Stimulated activated CD4-positive, alpha-beta T cell treated with anti-CD3 and anti-CD28 coated beads, Interleukin-4, amount 100 ng/mL, for 24 hours (primary cell): ENCODE measurements around the gene IPO8.
"Not testable (repeated sequence)": the region's sequence is repeated elsewhere in the genome, so short reads cannot be mapped to it uniquely, and the experiment has no call there.

ENCODE experiments used
- DNase-seq: peaks from one replicate; pipeline ENCODE4 v3.0.0-alpha.2; 2020

The IPO8 gene

DNA sequence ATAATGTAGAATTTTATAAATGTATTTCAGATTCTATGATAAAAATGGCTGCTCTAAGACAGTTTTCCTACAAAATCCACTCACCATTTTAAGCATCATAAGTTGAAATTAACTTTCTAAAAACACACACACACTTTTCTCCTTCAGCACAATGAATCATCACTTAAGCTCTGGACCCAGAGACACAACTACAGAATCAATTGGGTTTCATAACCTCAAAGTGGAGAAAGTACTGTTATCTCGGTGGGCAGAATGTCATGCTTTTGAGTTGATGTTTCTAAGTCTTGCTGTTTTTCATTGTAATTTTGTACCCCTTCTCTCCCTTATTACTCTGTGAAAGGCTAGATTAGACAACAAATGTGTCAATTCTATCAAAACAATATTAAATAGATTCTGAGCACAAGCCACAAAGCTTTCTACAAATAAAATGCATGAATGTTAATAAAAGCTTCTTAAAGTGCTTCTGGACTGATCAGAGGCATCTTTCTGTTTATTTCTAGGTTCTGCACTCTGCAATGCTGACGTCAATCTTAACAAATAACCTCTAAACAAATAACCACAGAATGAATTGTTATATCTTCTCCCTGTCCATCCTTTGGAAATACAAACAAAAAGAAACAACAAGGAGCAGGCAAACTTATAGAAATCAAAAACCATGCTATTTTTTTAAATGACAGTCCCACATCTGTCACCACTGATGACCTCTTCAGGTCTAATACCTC, 8.2 kb downstream of the IPO8 start:
- DNase-seq = no peak

DNA sequence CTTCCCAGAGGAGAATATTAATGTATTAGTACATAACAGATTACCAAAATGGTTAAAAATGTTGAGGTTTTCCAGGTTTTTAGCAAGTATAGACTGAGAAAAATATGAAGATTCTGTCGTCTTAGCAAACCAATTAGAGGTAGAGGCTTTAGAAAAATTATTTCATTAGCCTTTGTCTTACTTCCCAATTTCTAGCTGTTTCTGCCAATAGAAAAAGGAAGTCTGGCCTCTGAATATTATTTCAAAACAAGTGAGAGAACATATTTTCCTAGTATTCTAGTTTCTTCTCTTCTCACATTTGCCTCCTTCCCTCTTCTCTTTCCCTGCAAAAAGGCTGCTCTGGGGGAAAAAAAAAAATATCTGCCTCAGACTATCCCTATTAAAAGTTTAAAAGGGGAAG, 16.4 kb downstream of the IPO8 start:
- DNase-seq = no peak

DNA sequence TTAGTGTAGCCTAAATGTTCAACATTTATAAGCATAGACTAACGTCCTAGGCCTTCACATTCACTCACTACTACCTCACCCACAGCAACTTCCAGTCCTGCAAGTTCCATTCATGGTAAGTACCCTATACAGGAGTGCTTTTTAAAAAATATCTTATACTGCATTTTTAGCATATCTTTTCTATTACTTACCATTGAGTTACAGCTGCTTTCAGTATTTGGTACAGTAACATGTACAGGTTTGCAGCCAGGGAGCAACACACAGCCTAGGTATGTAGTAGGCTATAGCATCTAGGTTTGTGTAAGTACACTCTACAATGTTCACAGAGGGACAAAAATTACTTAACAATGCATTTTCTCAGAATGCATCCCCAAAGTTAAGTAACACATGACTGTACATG, 17.4 kb downstream of the IPO8 start:
- no peak for DNase-seq

DNA sequence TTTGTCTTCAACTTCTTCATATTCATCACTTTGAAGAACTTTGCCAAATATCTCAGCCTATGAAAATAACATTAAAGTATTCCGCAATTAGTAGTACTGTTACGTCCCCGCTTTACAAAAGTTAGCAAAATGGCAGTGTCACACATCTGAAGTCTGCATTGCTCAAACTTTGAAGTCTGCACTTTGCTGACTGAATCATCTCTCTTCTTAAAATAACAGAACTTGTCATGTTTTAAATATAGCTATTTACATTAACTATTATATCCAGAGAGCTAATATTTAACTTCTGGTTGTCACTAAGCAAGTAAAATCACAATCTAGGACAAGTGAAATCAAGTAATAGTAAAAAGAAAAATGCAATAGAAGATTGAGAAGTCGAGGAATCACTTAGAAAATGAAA, 34.5 kb downstream of the IPO8 start:
- no peak for DNase-seq

DNA sequence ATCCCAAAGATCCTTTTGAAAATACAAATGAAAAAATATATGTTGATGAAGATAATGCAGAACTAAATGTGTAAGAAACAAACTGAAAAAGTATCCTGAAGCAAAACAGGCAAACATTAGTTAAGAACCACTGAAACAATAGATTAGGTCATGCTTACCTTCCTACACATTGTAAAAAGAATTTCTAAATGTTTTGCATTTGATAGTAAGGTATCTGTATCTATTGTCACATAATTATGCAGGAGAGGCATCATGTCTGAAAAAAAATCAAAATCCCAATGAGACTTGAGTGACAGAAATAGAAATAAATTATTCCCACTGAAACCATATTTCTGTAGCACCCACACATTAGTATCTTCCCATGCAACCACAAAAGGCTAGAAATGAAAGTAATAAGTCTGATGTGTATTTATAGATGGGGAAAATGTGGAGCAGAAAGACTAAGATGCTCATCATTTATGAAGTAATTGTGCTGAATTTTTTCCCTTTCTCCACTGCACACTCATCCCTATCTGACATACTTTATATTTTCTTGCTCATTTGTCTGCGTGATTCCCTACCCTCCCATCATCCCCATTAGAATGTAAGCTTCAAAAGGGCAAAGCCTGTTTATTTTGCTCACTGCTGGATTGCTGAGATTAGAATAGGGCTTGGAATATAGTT, 43.5 kb downstream of the IPO8 start:
- no peak for DNase-seq

DNA sequence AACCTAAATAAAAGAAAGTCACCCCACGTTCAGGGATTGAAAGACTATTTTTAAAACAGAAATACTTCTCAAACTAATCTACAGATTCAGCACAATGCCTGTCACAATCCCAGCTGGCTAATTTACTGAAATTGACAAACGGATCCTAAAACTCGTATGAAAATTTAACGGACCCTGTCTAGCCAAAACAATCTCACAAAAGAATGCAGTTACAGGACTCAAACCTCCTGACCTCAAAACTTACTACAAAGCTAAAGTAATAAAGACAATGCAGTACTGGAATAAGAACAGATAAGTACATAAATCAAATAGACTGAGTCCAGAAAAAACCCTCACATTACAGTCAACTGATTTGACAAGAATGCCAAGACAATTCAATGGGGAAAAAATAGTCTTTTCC, 48.8 kb downstream of the IPO8 start:
- no peak for DNase-seq

DNA sequence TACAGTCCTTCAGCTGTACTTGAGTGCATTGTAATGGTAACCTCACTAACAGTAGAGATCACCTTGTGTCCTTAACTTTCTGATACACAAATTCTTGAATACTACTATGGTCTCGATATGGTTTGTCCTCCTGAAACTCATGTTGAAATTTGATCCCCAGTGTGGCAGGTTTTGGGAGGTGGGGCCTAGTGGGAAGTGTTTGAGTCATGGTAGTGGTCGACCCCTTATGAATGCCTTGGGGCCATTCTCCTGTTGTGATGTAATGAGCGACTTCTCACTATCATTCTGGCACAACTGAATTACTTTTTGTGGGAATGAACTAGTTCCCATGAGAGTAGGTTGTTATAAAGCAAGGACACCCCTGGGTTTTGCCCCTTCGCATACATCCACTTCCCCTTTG, 52.3 kb downstream of the IPO8 start:
- no peak for DNase-seq

DNA sequence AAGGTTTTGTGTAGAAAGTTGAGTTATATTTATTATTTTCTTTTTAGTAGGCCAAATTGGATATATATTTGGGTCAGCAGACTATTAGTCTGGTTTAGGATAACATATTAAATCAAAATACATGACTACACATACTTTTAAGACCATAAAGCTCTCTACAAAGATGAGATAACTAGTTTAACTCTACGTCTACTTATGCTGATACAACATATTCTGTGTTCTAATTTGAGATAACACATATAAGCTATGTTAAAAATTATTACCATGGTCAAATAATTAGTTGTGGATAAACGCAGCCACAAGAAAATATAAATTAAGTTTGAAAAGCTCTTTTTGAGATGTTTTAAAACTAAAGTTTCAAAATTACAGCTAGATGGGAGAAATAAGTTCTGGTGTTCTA, 55.3 kb downstream of the IPO8 start:
- DNase-seq = no peak

DNA sequence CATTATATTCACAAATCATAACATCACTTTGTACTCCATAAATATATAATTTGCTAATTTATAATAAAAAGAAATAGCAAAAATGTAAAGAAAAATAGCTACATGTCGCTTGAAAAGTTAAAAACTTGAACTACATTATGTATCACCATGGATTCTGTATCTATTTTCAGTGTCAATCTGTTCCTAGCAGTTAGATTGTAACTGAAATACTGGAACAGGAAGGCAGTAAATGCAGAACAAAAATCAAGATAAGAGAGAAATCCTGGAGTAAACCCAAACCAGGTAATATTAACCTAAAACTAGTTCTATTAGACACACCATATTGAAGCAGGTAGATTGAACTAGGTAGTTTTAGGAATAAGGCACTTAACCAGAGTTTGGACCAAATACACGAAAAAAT, 60.3 kb downstream of the IPO8 start:
- DNase-seq = no peak

DNA sequence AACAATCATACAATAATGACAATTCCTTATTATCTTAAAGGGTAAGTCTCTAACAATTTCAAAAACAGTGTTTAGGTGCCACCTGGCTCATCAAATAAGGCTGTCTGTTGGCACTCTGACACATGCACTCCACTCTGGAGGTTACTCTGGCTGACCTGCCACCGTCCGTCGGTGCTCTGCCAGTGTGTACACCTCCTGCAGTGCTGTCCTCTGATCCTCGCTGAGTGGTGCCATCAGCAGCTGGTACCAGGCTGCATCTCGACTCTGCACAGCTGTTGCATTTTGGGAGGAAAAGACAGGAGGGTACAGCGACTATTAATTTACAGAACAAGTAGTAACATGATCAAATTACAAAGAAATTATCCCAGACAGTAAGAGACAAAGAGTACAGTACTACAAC, 63.9 kb downstream of the IPO8 start:
- DNase-seq = no peak

DNA sequence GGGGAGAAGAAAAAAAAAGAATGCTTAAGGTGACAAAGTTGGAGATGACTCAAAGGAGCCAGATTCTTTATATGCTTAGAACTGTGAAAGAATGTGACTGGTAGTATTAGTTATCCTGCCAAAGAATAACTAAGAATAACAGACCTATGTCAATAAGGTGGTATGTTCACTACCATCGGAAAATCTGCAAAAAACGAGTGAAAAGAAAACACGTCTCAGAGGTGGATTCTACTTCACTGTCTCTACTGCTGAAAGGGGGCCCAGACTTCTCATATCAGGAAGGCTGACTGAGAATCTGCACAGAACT, 64.7 kb downstream of the IPO8 start:
- no peak for DNase-seq

DNA sequence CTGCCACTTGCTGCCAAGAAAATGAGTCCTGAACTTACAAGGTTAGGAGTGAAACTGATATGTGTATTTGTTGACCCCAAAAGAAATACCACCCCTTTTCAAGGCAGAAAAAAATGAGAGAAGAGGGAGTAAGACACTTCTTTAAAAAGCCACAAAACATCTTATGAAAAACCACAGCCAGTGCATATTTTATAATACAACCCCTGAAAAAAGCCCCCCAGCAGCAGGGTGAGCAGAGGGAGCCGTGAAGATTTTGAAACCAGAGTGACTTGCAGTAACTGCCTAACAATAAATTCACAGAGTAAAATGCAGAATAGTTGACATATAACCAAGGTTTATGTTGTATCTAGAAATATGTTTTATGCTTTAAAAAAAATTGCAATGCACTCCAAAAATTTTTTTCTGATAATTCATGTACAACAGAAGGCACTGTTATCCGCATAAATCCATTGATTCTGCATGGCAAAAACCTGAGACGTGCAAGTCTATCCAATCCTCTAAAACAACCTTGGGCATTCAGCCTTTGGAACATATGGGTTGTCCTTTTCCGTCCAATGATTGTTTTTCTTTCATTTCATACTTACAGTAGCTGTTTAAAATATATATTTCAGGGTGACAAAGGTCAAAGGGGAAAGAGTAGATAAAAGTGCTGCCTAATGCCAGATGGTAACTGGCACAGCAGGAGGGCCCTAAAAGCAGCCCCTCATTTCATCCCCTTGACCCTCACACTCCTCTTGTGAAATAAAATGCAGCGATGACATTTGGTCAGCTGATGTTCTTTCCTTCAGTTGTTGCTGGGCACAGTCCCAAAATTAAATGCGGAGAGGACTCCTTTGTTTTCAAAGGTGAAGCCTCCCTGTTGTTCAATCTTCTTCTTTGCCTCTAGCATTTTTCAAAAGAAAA, 65.3 kb downstream of the IPO8 start:
- no peak for DNase-seq

DNA sequence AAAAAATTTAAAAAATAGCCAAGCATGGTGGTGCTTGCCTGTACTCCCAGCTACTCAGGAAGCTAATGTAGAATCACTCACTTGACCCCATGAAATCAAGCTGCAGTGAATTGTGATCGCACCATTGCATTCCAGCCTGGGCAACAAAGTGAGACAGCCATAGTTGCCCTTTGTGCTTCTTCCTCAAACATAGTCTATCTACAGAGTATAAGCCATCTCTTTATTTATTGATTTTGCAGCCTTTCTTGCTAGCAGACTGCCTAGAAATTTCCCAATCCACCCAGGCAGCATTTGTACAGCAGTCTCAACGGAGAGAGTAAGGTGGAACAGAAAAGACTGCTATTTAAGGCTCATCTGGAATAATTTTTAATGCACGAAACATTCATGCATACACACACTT, 68.8 kb downstream of the IPO8 start:
- DNase-seq = no peak

DNA sequence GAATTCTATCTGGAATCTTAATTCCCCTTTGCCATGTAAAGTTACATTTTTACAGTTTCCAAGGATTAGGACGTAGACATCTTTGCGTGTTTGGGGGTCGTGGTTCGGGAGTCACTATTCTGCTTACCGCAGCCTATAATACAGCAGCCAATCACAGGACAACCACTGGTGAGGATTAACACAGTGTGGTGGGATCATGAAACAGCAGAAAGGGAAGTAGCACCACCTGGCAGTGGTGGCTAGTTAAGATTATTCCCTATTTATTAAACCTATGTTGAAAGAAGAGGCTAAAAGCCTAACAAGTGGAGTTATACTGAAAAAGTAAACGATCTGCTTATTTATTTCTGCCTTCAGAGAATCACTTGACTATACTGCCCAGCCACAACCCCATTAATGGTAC, 71.7 kb downstream of the IPO8 start:
- DNase-seq = no peak

DNA sequence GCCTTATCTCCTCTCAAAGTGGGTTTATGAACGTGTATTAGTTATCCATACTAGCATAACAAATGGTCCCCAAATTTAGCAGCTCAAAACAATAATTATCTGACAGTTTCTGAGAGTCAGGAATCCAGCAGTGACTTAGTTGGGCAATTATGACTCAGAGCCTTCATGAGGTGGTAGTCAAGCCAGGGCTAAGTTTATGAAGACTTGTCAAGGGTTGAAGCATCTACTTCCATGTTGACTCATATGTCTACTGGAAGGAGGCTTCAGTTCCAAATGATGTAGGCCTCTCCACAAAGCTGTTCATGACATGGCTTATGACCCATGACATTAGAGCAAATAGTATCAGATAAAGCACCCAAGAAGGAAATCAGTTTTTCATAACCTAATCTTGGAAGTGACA, 73.2 kb downstream of the IPO8 start:
- no peak for DNase-seq

DNA sequence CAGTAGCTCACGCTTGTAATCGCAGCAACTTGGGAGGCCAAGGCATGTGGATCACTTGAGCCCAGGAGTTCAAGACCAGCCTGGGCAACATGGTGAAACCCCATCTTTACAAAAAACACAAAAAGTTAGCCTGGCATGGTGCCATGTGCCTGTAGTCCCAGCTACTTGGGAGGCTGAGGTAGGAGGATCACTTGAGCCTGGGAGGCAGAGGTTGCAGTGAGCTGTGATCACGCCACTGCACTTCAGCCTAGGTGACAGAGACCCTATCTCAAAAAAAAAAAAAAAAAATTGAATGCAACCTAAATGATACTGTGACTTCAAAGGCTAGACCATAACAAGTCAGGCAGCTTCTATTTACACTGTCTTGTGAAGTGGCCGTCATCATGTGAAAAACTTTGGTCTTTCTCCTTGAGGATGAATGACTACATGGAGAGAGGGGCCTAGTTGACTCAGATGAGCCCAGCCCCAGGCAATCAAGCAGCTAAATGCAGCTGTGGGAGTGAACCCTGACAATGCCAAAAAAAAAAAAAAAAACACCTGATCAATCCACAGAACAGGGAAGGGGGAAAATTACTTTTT, 73.9 kb downstream of the IPO8 start:
- not testable (repeated sequence) for DNase-seq

DNA sequence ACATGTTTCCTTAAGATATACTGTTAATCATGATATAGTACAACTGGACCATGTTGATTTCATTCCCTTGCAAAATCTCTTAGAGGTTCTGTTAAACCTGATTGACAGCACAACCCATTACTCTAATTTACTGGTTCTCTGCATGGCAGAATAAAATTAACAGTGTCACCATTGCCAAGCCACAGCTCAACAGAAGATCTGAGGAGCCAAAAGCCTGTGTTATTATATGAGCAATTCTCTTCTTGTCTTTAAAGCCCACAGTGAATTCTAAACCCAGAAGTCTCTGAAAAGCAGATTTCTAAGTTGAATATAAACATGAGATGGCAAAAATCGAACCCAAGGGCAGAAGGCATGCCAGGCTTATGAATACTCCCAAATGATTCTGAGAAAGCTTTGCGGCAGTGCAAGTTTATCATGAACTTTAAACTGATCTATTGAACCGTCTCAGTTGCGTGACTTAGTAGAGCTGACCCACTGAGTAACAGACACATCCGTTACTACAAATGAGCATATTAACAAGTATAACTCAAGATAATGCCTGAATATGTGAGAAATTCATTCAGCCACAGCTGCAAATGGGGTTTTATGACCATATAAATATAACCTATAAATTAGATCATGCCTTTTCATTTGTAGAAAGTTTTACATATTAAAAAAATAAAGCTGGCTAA, 78.2 kb downstream of the IPO8 start:
- no peak for DNase-seq

DNA sequence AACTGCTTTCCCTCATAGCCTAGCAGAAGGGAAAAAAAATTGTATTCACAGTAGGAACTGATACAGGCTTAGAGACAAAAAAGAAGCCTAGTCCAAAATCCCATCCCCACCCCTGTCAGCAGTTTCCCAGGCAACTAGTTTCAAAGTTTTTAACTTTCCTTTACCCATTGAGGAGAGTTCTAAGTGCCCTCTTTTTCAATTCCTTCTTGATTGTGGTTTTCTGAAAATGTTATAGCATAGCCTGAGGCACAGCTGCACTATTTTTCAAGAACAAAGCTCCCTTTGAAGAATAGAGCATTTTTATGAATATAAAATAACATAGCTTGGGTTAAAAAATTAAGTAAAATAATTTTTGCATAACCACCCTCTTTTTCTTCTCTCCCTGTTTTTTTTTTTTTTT, 81.6 kb downstream of the IPO8 start:
- no peak for DNase-seq

DNA sequence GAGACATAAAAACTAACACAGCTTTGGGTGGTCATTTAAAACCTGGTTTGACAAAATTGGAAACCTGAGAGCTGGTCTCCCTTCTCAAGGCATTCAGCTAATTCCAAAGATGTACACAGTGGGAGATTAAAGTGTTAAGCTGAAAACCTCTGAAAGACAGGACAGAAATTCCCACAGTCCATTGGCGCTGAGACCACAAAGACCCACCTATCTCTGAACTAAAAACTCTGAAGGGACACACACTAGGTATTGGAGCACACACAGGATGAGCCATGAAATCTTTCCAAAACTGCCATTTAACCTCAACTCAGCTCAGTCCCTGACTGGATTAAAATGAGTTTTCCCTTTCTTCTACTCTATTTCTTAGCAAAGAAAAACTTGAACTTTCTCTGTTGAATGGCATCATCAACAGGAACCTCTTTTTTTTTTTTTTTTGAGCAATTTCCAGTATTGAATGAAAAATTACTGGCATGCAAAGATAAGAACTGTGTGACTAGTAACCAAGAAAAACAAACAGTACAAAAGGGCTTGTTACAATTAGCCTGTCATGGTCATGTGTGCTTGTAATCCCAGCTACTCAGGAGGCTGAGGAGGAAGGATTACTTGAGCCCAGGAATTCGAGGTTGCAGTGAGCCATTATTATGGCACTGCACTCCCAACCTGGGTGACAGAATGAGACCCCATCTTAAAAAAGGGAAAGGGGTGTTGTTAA, 82.4 kb downstream of the IPO8 start:
- DNase-seq = no peak

DNA sequence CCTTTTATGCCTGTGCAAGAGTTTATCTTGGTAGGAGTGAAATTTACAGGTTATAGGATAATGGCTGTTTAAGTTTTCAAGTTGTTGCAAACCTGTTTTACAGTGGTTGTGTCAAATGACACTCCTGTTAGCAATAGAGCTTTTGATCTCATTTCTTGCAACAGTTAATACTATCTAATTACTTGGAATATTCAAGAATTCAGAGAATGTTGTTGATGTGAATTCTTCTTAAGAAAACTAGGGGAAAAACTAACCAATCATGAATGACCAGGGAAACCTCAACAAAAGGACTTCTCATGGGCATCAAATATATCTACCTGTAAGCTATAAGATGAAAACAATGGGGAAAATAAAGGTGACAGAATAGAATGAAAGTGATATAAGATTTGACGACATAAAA, 85.0 kb downstream of the IPO8 start:
- DNase-seq = no peak

DNA sequence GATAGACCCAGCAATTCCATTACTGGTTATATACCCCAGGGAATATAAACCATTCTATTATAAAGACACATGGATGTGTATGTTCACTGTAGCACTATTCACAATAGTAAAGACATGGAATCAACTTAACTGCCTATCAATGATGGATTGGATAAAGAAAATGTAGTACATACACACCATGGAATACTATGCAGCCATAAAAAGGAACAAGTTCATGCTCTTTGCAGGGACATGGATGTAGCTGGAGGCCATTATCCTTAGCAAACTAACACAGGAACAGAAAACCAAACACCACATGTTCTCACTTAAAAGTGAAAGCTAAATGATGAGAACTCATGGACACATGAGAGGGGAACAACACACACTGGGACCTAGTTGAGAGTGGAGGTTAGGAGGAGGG, 85.8 kb downstream of the IPO8 start:
- DNase-seq = not testable (repeated sequence)

DNA sequence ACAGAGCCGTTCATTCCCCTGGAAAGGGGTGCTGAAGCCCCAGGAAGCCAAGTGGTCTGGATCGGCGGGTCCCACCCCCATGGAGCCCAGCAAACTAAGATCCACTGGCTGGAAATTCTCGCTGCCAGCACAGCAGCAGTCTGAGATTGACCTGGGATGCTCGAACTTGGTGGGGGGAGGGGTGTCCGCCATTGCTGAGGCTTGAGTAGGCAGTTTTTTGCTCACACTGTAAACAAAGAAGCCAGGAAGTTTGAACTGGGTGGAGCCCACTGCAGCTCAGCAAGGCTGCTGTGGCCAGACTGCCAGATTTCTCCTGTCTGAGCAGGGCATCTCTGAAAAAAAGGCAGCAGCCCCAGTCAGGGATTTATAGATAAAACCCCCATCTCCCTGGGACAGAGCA, 91.4 kb downstream of the IPO8 start:
- DNase-seq = not testable (repeated sequence)

DNA sequence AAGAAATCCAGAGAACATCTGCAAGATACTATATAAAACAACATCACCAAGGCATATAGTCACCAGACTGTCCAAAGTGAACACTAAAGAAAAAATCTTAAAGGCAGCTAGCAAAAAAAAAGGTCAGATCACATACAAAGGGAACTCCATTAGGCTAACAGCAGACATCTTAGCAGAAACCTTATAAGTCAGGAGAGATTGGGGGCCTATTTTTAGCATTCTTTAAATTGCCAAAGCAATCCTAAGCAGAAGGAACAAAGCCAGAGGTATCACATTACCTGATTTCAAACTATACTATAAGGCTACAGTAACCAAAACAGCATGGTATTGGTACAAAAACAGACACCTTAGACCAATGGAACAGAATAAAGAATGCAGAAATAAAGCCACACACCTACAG, 92.5 kb downstream of the IPO8 start:
- no peak for DNase-seq
